ENCODE data around the gene SP110. TPM values are rescaled to one million over a fixed set of nuclear protein-coding genes. Genes with fewer than 3 reads are reported as not detected.

Gene SP110
- total and polyA plus RNA-seq, 2 of the 8 experiments (the other 6 are each of a cell fraction or from before 2014, with no cell fraction given): 3.1 to 7.1 TPM

DNA sequence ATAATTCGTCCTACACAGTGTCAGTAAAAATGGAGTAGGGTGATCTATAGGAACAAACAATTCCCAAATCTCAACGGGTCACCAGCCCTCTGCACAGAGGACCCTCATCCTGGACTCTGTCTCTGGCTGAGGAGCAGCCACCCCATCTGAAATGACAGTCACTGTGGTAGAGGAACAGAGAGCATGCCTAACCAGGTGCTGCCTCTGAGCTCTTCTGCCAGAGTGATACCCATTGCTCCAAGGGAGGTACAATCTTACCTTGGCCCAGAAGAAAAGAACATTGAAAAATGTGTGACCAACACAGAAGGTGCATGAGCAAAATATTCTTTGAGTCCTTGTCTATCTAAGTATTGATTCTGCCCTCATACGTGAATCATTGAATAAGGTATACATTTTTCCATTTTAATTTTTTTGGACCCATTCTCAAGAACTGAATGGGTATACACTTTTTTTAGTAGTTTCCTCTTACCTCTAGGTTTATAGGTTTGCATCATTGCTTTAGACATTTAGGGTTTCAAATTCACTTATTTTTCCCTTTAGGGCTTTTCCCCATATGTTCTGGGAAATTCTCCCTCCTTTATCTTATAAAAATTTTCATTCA is 14.4 kb upstream of the SP110 start:
- DNase-seq (ENCODE audit: low read depth in 1 of 2, low spot score in 2 of 2): no peak
- Histone ChIP-seq H3K4me3 (ENCODE audit: extremely low read depth in 1 of 4, insufficient read depth in 2 of 4, low read depth in 3 of 4, low read length in 4 of 4) (no peak overlapping the region), H3K79me2 (ENCODE audit: control insufficient read depth in 1 of 2, insufficient read depth in 2 of 2, low read length in 2 of 2) (no peaks in the 10 kb centered on the region), H4K91ac (replicated peaks; ENCODE audit: insufficient read length, low read length) (no peak overlapping the region), H4K8ac (ENCODE audit: extremely low read depth, insufficient read depth, low read length) (no peak overlapping the region), H3K27me3 (replicated peaks in 1 of 4; ENCODE audit: control insufficient read depth in 3 of 4, extremely low read depth in 1 of 4, insufficient read depth in 3 of 4, low read length in 3 of 4) (no peaks in the 10 kb centered on the region), H2AFZ (ENCODE audit: low read length) (no peak overlapping the region), H2AK5ac (ENCODE audit: low read depth, low read length) (no peak overlapping the region), H3K14ac (ENCODE audit: insufficient read length) (no peak overlapping the region), H3K18ac (ENCODE audit: extremely low read depth, low read length) (no peak overlapping the region; the same call in 1 of the 2 replicates), H4K5ac (ENCODE audit: insufficient read length, low read depth, low read length) (no peak overlapping the region), H2BK20ac (ENCODE audit: low read length) (no peak overlapping the region), H3K36me3 (ENCODE audit: control insufficient read depth in 2 of 4, insufficient read depth in 4 of 4, low read length in 3 of 4) (no peaks in the 10 kb centered on the region; a peak in 1 of 8 replicates), H3K56ac (replicated peaks; ENCODE audit: insufficient read length, low read depth, low read length) (no peak overlapping the region), H3K27ac (ENCODE audit: low read depth, low read length) (no peak overlapping the region), H3K4me1 (replicated peaks in 1 of 4; ENCODE audit: control insufficient read depth in 3 of 4, insufficient read depth in 4 of 4, low read length in 3 of 4) (peaks cover 0 to 3% (median 0%) of the 10 kb centered on the region in 4 experiments; a peak in 1 of 7 replicates), H3K23me2 (ENCODE audit: low read depth, low read length) (no peaks in the 10 kb centered on the region), H2BK5ac (ENCODE audit: low read depth, low read length) (no peak overlapping the region), H2BK15ac (ENCODE audit: low read length) (no peak overlapping the region), H2BK12ac (ENCODE audit: low read depth, low read length) (no peak overlapping the region), H3K4me2 (ENCODE audit: insufficient read depth in 1 of 2, low read depth in 2 of 2, low read length in 2 of 2) (no peak overlapping the region), H3K9me3 (ENCODE audit: insufficient read depth in 2 of 2, low read depth in 1 of 2, low read length in 1 of 2) (no peaks in the 10 kb centered on the region; a peak in 1 of 4 replicates), H3K4ac (replicated peaks; ENCODE audit: insufficient read length, low read depth, low read length) (no peak overlapping the region), H3K23ac (ENCODE audit: insufficient read length) (no peak overlapping the region), H3K9ac (replicated peaks in 1 of 4; ENCODE audit: extremely low read depth in 1 of 4, low read depth in 3 of 4, low read length in 3 of 4) (no peak overlapping the region), H2BK120ac (replicated peaks; ENCODE audit: low read depth, low read length) (no peak overlapping the region), H3K79me1 (ENCODE audit: low read depth, low read length) (no peaks in the 10 kb centered on the region), H4K20me1 (replicated peaks in 1 of 2; ENCODE audit: control insufficient read depth in 1 of 2, insufficient read depth in 2 of 2, low read length in 2 of 2) (no peaks in the 10 kb centered on the region)
- no peak for FAIRE-seq
- 83% methylated on average over 3 of the region's 3 CpGs; no CpG with 5 or more reads in 1 of the 2 experiments for WGBS, 2 experiments (ENCODE audit: extremely low coverage in 1 of 2, insufficient coverage in 1 of 2, insufficient read length in 1 of 2, insufficient replicate concordance in 2 of 2, low coverage in 1 of 2, low lambda C conversion rate in 2 of 2, missing lambda C conversion rate in 1 of 2)
- ChIA-PET POLR2A (ENCODE audit: partially characterized antibody) (no interaction called here), CTCF (ENCODE audit: partially characterized antibody) (no interaction called here)
- TF ChIP-seq, protein P1, sequence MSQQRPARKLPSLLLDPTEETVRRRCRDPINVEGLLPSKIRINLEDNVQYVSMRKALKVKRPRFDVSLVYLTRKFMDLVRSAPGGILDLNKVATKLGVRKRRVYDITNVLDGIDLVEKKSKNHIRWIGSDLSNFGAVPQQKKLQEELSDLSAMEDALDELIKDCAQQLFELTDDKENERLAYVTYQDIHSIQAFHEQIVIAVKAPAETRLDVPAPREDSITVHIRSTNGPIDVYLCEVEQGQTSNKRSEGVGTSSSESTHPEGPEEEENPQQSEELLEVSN (IDR thresholded peaks at IDR 0.05): no peak
- TF ChIP-seq NRF1 (IDR thresholded peaks at IDR 0.05; ENCODE audit: low read depth, low read length) (no peak), ZNF274 (IDR thresholded peaks at IDR 0.05; ENCODE audit: borderline replicate concordance, extremely low read depth, low read length) (no peak), TAF1 (IDR thresholded peaks at IDR 0.05; ENCODE audit: low read depth, low read length) (no peak), CHD1 (IDR thresholded peaks at IDR 0.05; ENCODE audit: low read depth, low read length) (no peak), CREB1 (IDR thresholded peaks at IDR 0.05) (no peak), RXRA (IDR thresholded peaks at IDR 0.05; ENCODE audit: insufficient read depth, low read depth, low read length) (no peak), RAD21 (IDR thresholded peaks at IDR 0.05 in 1 of 2, conservative IDR thresholded peaks at IDR 0.05 in 1 of 2; ENCODE audit: low read depth in 2 of 2, low read length in 2 of 2) (no peak), POLR2A (IDR thresholded peaks at IDR 0.05; ENCODE audit: control extremely low read depth in 1 of 2, low read depth in 2 of 2, low read length in 2 of 2) (no peak), EP300 (IDR thresholded peaks at IDR 0.05; ENCODE audit: borderline replicate concordance in 1 of 2, low read depth in 2 of 2, low read length in 2 of 2) (no peak), SUZ12 (IDR thresholded peaks at IDR 0.05; ENCODE audit: low read length) (no peak), KDM1A (IDR thresholded peaks at IDR 0.05; ENCODE audit: borderline replicate concordance, low read length) (no peak)
